SK-N-MC (cell line): ENCODE results near the gene TGM5.

Source experiments
- DNase-seq: peaks from one replicate; pipeline ENCODE4 v3.0.0-alpha.2; 2011; ENCODE audit warnings: low read depth, low spot score
- H3K27ac ChIP-seq: fragments of 200-600 bp; sonication (generic); 2 replicates; pipeline ENCODE4 v1.5.1; 2016; ENCODE audit warnings: mixed run types
- H3K36me3 ChIP-seq: fragments of 200-600 bp; sonication (generic); 2 replicates; pipeline ENCODE4 v1.6.1; 2017; ENCODE audit warnings: antibody characterized with exemption, low read length, mixed read lengths; ENCODE audit not compliant: insufficient read depth
- H3K4me3 ChIP-seq: fragments of 200-600 bp; sonication (generic); 2 replicates; pipeline ENCODE4 v1.5.1; 2016
- H3K9ac ChIP-seq: fragments of 200-600 bp; sonication (generic); 2 replicates; pipeline ENCODE4 v1.8.0; 2017; ENCODE audit warnings: mixed run types, mixed read lengths; ENCODE audit not compliant: insufficient read length
- H3K9me3 ChIP-seq: fragments of 200-600 bp; sonication (generic); 2 replicates; pipeline ENCODE4 v1.6.1; 2017; ENCODE audit warnings: low read depth, mild to moderate bottlenecking, antibody characterized with exemption, low read length, moderate library complexity, mixed read lengths
- EZH2 ChIP-seq: fragments of 200-600 bp; sonication (generic); IDR thresholded peaks from one replicate; pipeline ENCODE4 v1.6.1; 2017; ENCODE audit warnings: antibody characterized with exemption
- FOXP2 ChIP-seq: optimal IDR thresholded peaks from 2 replicates; pipeline ENCODE3; 2011; ENCODE audit warnings: mild to moderate bottlenecking, moderate library complexity; ENCODE audit not compliant: insufficient read depth; ENCODE audit errors: extremely low read length, control extremely low read depth
- POLR2AphosphoS5 ChIP-seq: IDR thresholded peaks from 2 replicates; pipeline ENCODE4 v1.6.1; 2012; ENCODE audit warnings: mild to moderate bottlenecking, low read depth, low read length, borderline replicate concordance

Gene TGM5

GRCh38 chr15:43244092-43244491 is 22.6 kb downstream of the TGM5 start:
- no peak overlapping the region for H3K9ac ChIP-seq

GRCh38 chr15:43243020-43243645 is 23.6 kb downstream of the TGM5 start:
- H3K9me3 ChIP-seq = no peaks in the 10 kb centered on the region
- no peak overlapping the region for H3K27ac ChIP-seq
- no peak for DNase-seq
- H3K4me3 ChIP-seq = no peak overlapping the region
- no peak overlapping the region for H3K9ac ChIP-seq
- no peaks in the 10 kb centered on the region for H3K36me3 ChIP-seq
- TF ChIP-seq FOXP2 (no peak), POLR2AphosphoS5 (no peak), EZH2 (no peak)

More at GRCh38 chr15:43244092-43244491, 22.6 kb downstream of the TGM5 start:
- no peak overlapping the region for H3K27ac ChIP-seq
- H3K9me3 ChIP-seq = no peaks in the 10 kb centered on the region
- no peak overlapping the region for H3K4me3 ChIP-seq
- H3K36me3 ChIP-seq = no peaks in the 10 kb centered on the region
- no peak for DNase-seq
- TF ChIP-seq FOXP2 = no peak
- TF ChIP-seq EZH2 = no peak
- no peak for TF ChIP-seq POLR2AphosphoS5

GRCh38 chr15:43242616-43243015 is 24.1 kb downstream of the TGM5 start:
- H3K9ac ChIP-seq = no peak overlapping the region
- no peak overlapping the region for H3K27ac ChIP-seq
- no peaks in the 10 kb centered on the region for H3K9me3 ChIP-seq
- no peak overlapping the region for H3K4me3 ChIP-seq
- TF ChIP-seq POLR2AphosphoS5 (no peak), FOXP2 (no peak)
- DNase-seq = no peak
- no peaks in the 10 kb centered on the region for H3K36me3 ChIP-seq

- Histone ChIP-seq H3K9ac (no peak overlapping the region), H3K36me3 (no peaks in the 10 kb centered on the region), H3K9me3 (no peaks in the 10 kb centered on the region), H3K27ac (no peak overlapping the region), H3K4me3 (no peak overlapping the region)
- DNase-seq = no peak
- no peak for TF ChIP-seq EZH2
- no peak for TF ChIP-seq POLR2AphosphoS5
- no peak for TF ChIP-seq FOXP2
Observed at GRCh38 chr15:43241100-43241499, 25.6 kb downstream of the TGM5 start.

- H3K9me3 ChIP-seq = no peaks in the 10 kb centered on the region
- H3K36me3 ChIP-seq = no peaks in the 10 kb centered on the region
- no peak overlapping the region for H3K27ac ChIP-seq
- no peak for DNase-seq
- no peak overlapping the region for H3K9ac ChIP-seq
- no peak overlapping the region for H3K4me3 ChIP-seq
- TF ChIP-seq EZH2 = no peak
- no peak for TF ChIP-seq POLR2AphosphoS5
- TF ChIP-seq FOXP2 = no peak
Observed at GRCh38 chr15:43239732-43240491, 26.8 kb downstream of the TGM5 start.

GRCh38 chr15:43238671-43239131 is 28.0 kb downstream of the TGM5 start:
- TF ChIP-seq POLR2AphosphoS5 (no peak), FOXP2 (no peak), EZH2 (no peak)
- H3K4me3 ChIP-seq = no peak overlapping the region

GRCh38 chr15:43237842-43238470 is 28.8 kb downstream of the TGM5 start:
- H3K4me3 ChIP-seq = no peak overlapping the region
- no peak overlapping the region for H3K27ac ChIP-seq

More at GRCh38 chr15:43238671-43239131, 28.0 kb downstream of the TGM5 start:
- H3K9me3 ChIP-seq = no peaks in the 10 kb centered on the region
- no peaks in the 10 kb centered on the region for H3K36me3 ChIP-seq
- no peak overlapping the region for H3K27ac ChIP-seq
- DNase-seq = no peak
- H3K9ac ChIP-seq = no peak overlapping the region

GRCh38 chr15:43235536-43235935 is 31.2 kb downstream of the TGM5 start:
- no peaks in the 10 kb centered on the region for H3K9me3 ChIP-seq
- H3K36me3 ChIP-seq = no peaks in the 10 kb centered on the region
- H3K27ac ChIP-seq = no peak overlapping the region
- no peak overlapping the region for H3K4me3 ChIP-seq
- no peak for DNase-seq
- TF ChIP-seq EZH2 (no peak), POLR2AphosphoS5 (no peak), FOXP2 (no peak)
- no peak overlapping the region for H3K9ac ChIP-seq

More at GRCh38 chr15:43237842-43238470, 28.8 kb downstream of the TGM5 start:
- Histone ChIP-seq H3K9ac (no peak overlapping the region), H3K36me3 (no peaks in the 10 kb centered on the region), H3K9me3 (no peaks in the 10 kb centered on the region)
- TF ChIP-seq EZH2 = no peak
- no peak for TF ChIP-seq FOXP2
- TF ChIP-seq POLR2AphosphoS5 = no peak
- DNase-seq = no peak
